Measurements from ENCODE around the gene PARVG. TPM values are rescaled to one million over a fixed set of nuclear protein-coding genes. Genes with fewer than 3 reads are reported as not detected.

The PARVG gene
- total and polyA plus RNA-seq, 2 of the 13 experiments (the other 11 are each of a cell fraction or from before 2014, with no cell fraction given), result not detected

DNA sequence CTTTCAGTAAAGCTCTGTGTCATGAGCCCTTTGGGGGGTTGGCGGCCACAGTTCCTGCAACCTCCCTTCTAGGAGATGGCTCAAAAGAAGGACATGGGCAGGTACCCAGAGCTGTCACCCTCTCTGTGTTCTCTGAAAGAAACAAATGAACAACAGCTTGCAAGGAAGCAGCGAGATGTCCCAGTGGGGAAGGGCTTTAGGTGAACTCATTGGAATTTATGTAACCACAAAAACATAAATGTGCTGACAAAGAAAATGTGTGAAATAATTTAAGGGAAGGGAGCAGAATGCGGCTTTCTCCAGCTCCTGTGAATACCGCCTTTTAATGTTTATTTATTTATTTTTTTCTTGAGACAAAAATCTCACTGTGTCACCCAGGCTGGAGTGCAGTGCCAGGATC, 3.3 kb downstream of the PARVG start:
- ATAC-seq (no peak), FAIRE-seq (no peak), DNase-seq (ENCODE audit: low spot score) (no peak)
- no peaks in the 10 kb centered on the region for H4K20me1 ChIP-seq (ENCODE audit: insufficient read depth, low read length)
- H3K27me3 ChIP-seq (ENCODE audit: control insufficient read depth in 1 of 2, insufficient read depth in 2 of 2, low read length in 2 of 2), result peaks cover 3 to 58% of the 10 kb centered on the region in 2 experiments; a peak in 4 of 5 replicates
- H3K4me3 ChIP-seq (replicated peaks in 1 of 3; ENCODE audit: insufficient read depth in 1 of 3, low read depth in 2 of 3, low read length in 3 of 3), result no peak overlapping the region
- no peak overlapping the region for H3K27ac ChIP-seq (ENCODE audit: extremely low read length, insufficient read depth, low read length)
- in situ Hi-C loops (cut with HindIII; ENCODE audit: extremely low pct_ligation_motif_present, low pct_unique_long_range_greater_than_20kb) (no loop called here), intact Hi-C loops (cut with micrococcal nuclease; ENCODE audit: unreplicated experiment) (no loop called here)
- no peak overlapping the region for H3K4me2 ChIP-seq (ENCODE audit: low read depth, low read length)
- TF ChIP-seq TOPORS (CRISPR knock-in tag; IDR thresholded peaks at IDR 0.05) (no peak), ZNF709 (CRISPR knock-in tag; IDR thresholded peaks at IDR 0.05) (no peak), MAFK (conservative IDR thresholded peaks at IDR 0.05 in 1 of 2, IDR thresholded peaks at IDR 0.05 in 1 of 2; ENCODE audit: low read length in 2 of 2) (peak in 1 of 2 experiments; percentile 26; a peak in 1 of 4 replicates), MXI1 (IDR thresholded peaks at IDR 0.05; ENCODE audit: borderline replicate concordance, low read depth, low read length) (no peak), ZFYVE20 (CRISPR knock-in tag; IDR thresholded peaks at IDR 0.05; ENCODE audit: borderline replicate concordance, low read depth) (no peak), KLF11 (CRISPR knock-in tag; IDR thresholded peaks at IDR 0.05) (no peak), ZKSCAN1 (IDR thresholded peaks at IDR 0.05; ENCODE audit: low read length) (no peak)
- no peaks in the 10 kb centered on the region for H3K36me3 ChIP-seq (replicated peaks in 1 of 2; ENCODE audit: control insufficient read depth in 1 of 2, insufficient read depth in 2 of 2, low read length in 2 of 2)
- BruUV-seq (replicated peaks), result no TSS peak
- no peaks in the 10 kb centered on the region for H3K79me2 ChIP-seq (ENCODE audit: insufficient read depth, low read length)
- no peak overlapping the region for H3K9ac ChIP-seq (ENCODE audit: insufficient read depth, low read depth, low read length)
- WGBS (ENCODE audit: low lambda C conversion rate), result 26% methylated on average over 4 of the region's 4 CpGs
- POLR2A ChIA-PET, result no interaction called here
- H3K9me3 ChIP-seq (ENCODE audit: low read length), result no peaks in the 10 kb centered on the region
- no peak overlapping the region for H2AFZ ChIP-seq (ENCODE audit: low read length)
- CTCF ChIA-PET (ENCODE audit: low intra/inter-chr PET ratio, low total read pairs), result no interaction called here
- H3K4me1 ChIP-seq (ENCODE audit: insufficient read depth, low read length), result no peaks in the 10 kb centered on the region

DNA sequence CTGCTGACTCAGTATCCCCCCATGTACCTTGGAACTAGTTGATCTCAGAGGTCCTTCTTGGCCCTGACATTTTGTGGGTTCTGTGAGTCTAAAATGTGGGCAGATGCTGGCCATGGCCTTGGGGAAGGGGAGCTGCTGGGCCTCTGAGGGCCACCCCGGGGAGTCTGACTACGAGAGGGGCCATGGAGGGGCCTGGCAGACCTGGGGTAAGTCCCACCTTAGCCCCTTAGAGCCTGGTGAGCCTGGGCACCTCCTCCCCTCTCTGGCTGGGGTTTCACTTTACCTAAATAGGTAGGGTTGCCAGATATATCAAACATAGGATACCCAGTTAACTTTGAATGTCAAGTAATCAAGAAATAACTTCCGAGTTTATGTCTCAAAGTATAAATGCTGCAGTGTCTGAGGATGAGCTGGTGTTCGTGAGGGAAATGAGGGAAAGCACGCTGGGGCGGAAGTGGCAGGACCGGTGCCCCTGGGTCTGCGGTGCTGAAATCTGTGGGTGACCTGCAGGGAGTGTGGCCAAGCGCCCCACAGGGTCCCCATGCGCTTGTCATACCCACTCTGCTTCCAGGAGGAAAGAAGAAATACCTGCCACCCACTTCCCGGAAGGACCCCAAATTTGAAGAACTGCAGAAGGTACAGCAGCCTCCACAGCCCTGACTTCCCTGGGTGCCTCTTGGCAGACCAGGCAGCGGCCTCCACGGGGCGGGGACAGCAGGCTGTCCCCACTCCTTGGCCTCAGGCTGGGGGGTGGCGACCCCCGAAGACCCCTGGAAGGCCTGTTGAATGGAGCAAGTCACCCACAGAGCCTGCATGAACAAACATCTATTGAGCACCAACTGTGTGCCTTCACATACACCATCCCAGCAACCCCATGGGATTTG, 4.8 kb downstream of the PARVG start:
- 25% methylated on average over 11 of the region's 16 CpGs for WGBS (ENCODE audit: low lambda C conversion rate)
- in situ Hi-C loops (cut with HindIII; ENCODE audit: extremely low pct_ligation_motif_present, low pct_unique_long_range_greater_than_20kb), result no loop called here

More for the DNA sequence above, 4.8 kb downstream of the PARVG start:
- FAIRE-seq (no peak), DNase-seq (ENCODE audit: low spot score) (no peak), ATAC-seq (no peak)
- H3K4me2 ChIP-seq (ENCODE audit: low read depth, low read length), result no peak overlapping the region
- H3K79me2 ChIP-seq (ENCODE audit: insufficient read depth, low read length), result no peaks in the 10 kb centered on the region
- CTCF ChIA-PET (ENCODE audit: low intra/inter-chr PET ratio, low total read pairs), result no interaction called here
- no peaks in the 10 kb centered on the region for H3K36me3 ChIP-seq (replicated peaks in 1 of 2; ENCODE audit: control insufficient read depth in 1 of 2, insufficient read depth in 2 of 2, low read length in 2 of 2)
- POLR2A ChIA-PET, result no interaction called here
- intact Hi-C loops (cut with micrococcal nuclease; ENCODE audit: unreplicated experiment), result no loop called here
- TF ChIP-seq ZNF33B (CRISPR knock-in tag; IDR thresholded peaks at IDR 0.05) (no peak), KLF16 (CRISPR knock-in tag; IDR thresholded peaks at IDR 0.05) (no peak), ZNF550 (CRISPR knock-in tag; IDR thresholded peaks at IDR 0.05; ENCODE audit: borderline replicate concordance) (no peak), SP5 (CRISPR knock-in tag; IDR thresholded peaks at IDR 0.05; ENCODE audit: borderline replicate concordance, low read depth) (no peak), ZNF792 (CRISPR knock-in tag; IDR thresholded peaks at IDR 0.05) (no peak)
- H3K27me3 ChIP-seq (ENCODE audit: control insufficient read depth in 1 of 2, insufficient read depth in 2 of 2, low read length in 2 of 2), result peaks cover 4 to 46% of the 10 kb centered on the region in 2 experiments; a peak in 4 of 5 replicates
- BruUV-seq (replicated peaks), result no TSS peak
- no peaks in the 10 kb centered on the region for H4K20me1 ChIP-seq (ENCODE audit: insufficient read depth, low read length)
- H3K27ac ChIP-seq (ENCODE audit: extremely low read length, insufficient read depth, low read length), result no peak overlapping the region
- H2AFZ ChIP-seq (ENCODE audit: low read length), result no peak overlapping the region
- no peak overlapping the region for H3K9ac ChIP-seq (ENCODE audit: insufficient read depth, low read depth, low read length)
- H3K4me1 ChIP-seq (ENCODE audit: insufficient read depth, low read length), result no peaks in the 10 kb centered on the region
- no peak overlapping the region for H3K4me3 ChIP-seq (replicated peaks in 1 of 3; ENCODE audit: insufficient read depth in 1 of 3, low read depth in 2 of 3, low read length in 3 of 3)
- no peaks in the 10 kb centered on the region for H3K9me3 ChIP-seq (ENCODE audit: low read length)
